GM23338 (cell line): ENCODE data around the gene PIK3IP1. TPM values are rescaled to one million over a fixed set of nuclear protein-coding genes. Genes with fewer than 3 reads are reported as not detected.
A peak's percentile ranks its signal among the peaks of the same experiment; 100 is the strongest.

Experiments used
- ATAC-seq: fragments of 200-7000 bp; cut with Tn5 transposase; 3 replicates; pipeline ENCODE4 v1.9.1; 2020
- DNase-seq: peaks from one replicate; pipeline ENCODE4 v3.0.0-alpha.2; 2015; ENCODE audit warnings: low spot score
- H2AFZ ChIP-seq: fragments of 200-600 bp; sonication (generic); 2 replicates; pipeline ENCODE4 v1.8.0; 2016; ENCODE audit warnings: antibody characterized with exemption, mild to moderate bottlenecking, moderate library complexity
- H3F3A ChIP-seq: fragments of 200-600 bp; sonication (generic); replicated peaks from 2 replicates; pipeline ENCODE4 v1.8.0; 2017; ENCODE audit warnings: antibody characterized with exemption, mixed run types, low read depth
- H3K27ac ChIP-seq: fragments of 200-600 bp; sonication (generic); 2 replicates; pipeline ENCODE4 v1.6.1; 2016; ENCODE audit warnings: low read depth
- H3K27me3 ChIP-seq: fragments of 200-600 bp; sonication (generic); 2 replicates; pipeline ENCODE4 v1.8.0; 2016; ENCODE audit warnings: mild to moderate bottlenecking, mixed run types, moderate library complexity; ENCODE audit not compliant: insufficient read depth
- H3K36me3 ChIP-seq: fragments of 200-600 bp; sonication (generic); 2 replicates; pipeline ENCODE4 v1.8.0; 2016; ENCODE audit warnings: mild to moderate bottlenecking; ENCODE audit not compliant: insufficient read depth
- H3K4me1 ChIP-seq: fragments of 200-600 bp; sonication (generic); 2 replicates; pipeline ENCODE4 v1.8.0; 2016; ENCODE audit warnings: mild to moderate bottlenecking, moderate library complexity; ENCODE audit not compliant: insufficient read depth
- H3K4me2 ChIP-seq: fragments of 200-600 bp; sonication (generic); 2 replicates; pipeline ENCODE4 v1.7.1; 2017; ENCODE audit warnings: mixed run types
- H3K4me3 ChIP-seq: fragments of 200-600 bp; sonication (generic); 2 replicates; pipeline ENCODE4 v1.6.1; 2016; ENCODE audit warnings: mixed run types
- H3K79me2 ChIP-seq: fragments of 200-600 bp; sonication (generic); replicated peaks from 2 replicates; pipeline ENCODE4 v1.8.0; 2017; ENCODE audit warnings: mild to moderate bottlenecking; ENCODE audit not compliant: insufficient read depth
- H3K9me2 ChIP-seq: fragments of 200-600 bp; sonication (generic); 2 replicates; pipeline ENCODE4 v1.8.0; 2017; ENCODE audit not compliant: insufficient read depth
- H4K20me1 ChIP-seq: fragments of 200-600 bp; sonication (generic); replicated peaks from 2 replicates; pipeline ENCODE4 v1.8.0; 2017; ENCODE audit warnings: mild to moderate bottlenecking; ENCODE audit not compliant: insufficient read depth
- H3K27ac Mint-ChIP-seq: 2 replicates; pipeline ENCODE4 v1.8.0; 2020; ENCODE audit warnings: inconsistent platforms, mild to moderate bottlenecking, moderate library complexity, mixed read lengths
- H3K27me3 Mint-ChIP-seq: 3 replicates; pipeline ENCODE4 v1.8.0; 2022; ENCODE audit warnings: low read depth, mild to moderate bottlenecking, moderate library complexity, mixed read lengths, inconsistent platforms; ENCODE audit not compliant: insufficient read depth, poor library complexity
- H3K36me3 Mint-ChIP-seq: 3 replicates; pipeline ENCODE4 v1.8.0; 2021; ENCODE audit warnings: low read depth, mild to moderate bottlenecking, inconsistent platforms, moderate library complexity, mixed read lengths
- H3K4me1 Mint-ChIP-seq: 3 replicates; pipeline ENCODE4 v1.8.0; 2020; ENCODE audit warnings: mild to moderate bottlenecking, inconsistent platforms, mixed read lengths
- H3K4me3 Mint-ChIP-seq: 3 replicates; pipeline ENCODE4 v1.8.0; 2021; ENCODE audit warnings: moderate library complexity, mild to moderate bottlenecking, inconsistent platforms, mixed read lengths
- H3K9me3 Mint-ChIP-seq: 3 replicates; pipeline ENCODE4 v1.8.0; 2020; ENCODE audit warnings: moderate library complexity, mild to moderate bottlenecking, inconsistent platforms, mixed read lengths
- CREB1 ChIP-seq: fragments of 250-450 bp; sonication (Bioruptor Pico); IDR thresholded peaks from 2 replicates; pipeline ENCODE4 v1.5.0; 2020; ENCODE audit warnings: low read depth, mild to moderate bottlenecking, moderate library complexity
- EZH2 ChIP-seq: fragments of 200-600 bp; sonication (generic); IDR thresholded peaks from one replicate; pipeline ENCODE4 v1.8.0; 2017; ENCODE audit warnings: antibody characterized with exemption, mild to moderate bottlenecking, low read depth; ENCODE audit not compliant: unreplicated experiment
- EZH2phosphoT487 ChIP-seq: fragments of 200-600 bp; sonication (generic); IDR thresholded peaks from one replicate; pipeline ENCODE4 v1.8.1; 2018; ENCODE audit warnings: antibody characterized with exemption; ENCODE audit not compliant: unreplicated experiment
- JUNB ChIP-seq: IDR thresholded peaks from one replicate; pipeline ENCODE4 v1.6.1; 2016; ENCODE audit warnings: antibody characterized with exemption; ENCODE audit not compliant: unreplicated experiment
- NANOG ChIP-seq: IDR thresholded peaks from 2 replicates; pipeline ENCODE4 v1.6.1; 2016; ENCODE audit warnings: antibody characterized with exemption, borderline replicate concordance
- POLR2AphosphoS5 ChIP-seq: IDR thresholded peaks from 2 replicates; pipeline ENCODE4 v1.6.1; 2016; ENCODE audit warnings: antibody characterized with exemption, low read depth
- long read RNA-seq: library from polyadenylated mRNA; unstranded; transcript quantifications from one replicate; pipeline ENCODE4 v2.0.0, GENCODE V29; 2020; ENCODE audit not compliant: unreplicated experiment
- polyA plus RNA-seq: library from polyadenylated mRNA; unstranded; fragments of >200 nt; fragmentation: Nextera tagmentation; extraction: Ambion mirVana; gene quantifications from 2 replicates; pipeline ENCODE4 v1.2.1, GENCODE V29; 2016
- total RNA-seq: library from RNA; depleted of rRNA; stranded (reverse); fragments of >200 nt; shearing (Covaris generic); gene quantifications from 2 replicates; pipeline ENCODE4 v1.2.3, GENCODE V29; 2014; rRNA removed
- TF ChIP-seq, protein P1 (sequence below): IDR thresholded peaks from 2 replicates; pipeline ENCODE4 v1.6.1; 2016; ENCODE audit warnings: antibody characterized with exemption
- TF ChIP-seq, protein P2 (sequence below), 2 experiments: fragments of 200-600 bp in 1 of 2; sonication (generic) in 1 of 2; conservative IDR thresholded peaks; 2 replicates each; pipeline versions ENCODE4 v1.5.1 to v1.6.1; 2016 to 2017; ENCODE audit warnings: antibody characterized with exemption in 2 of 2, low read depth in 2 of 2, mild to moderate bottlenecking in 2 of 2, moderate library complexity in 1 of 2

The PIK3IP1 gene, protein sequence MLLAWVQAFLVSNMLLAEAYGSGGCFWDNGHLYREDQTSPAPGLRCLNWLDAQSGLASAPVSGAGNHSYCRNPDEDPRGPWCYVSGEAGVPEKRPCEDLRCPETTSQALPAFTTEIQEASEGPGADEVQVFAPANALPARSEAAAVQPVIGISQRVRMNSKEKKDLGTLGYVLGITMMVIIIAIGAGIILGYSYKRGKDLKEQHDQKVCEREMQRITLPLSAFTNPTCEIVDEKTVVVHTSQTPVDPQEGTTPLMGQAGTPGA
- total RNA-seq, result 1.6 and 2.2 TPM in 2 replicates
- 1.1 and 1.5 TPM in 2 replicates for polyA plus RNA-seq
- long read RNA-seq, partial matches to known transcripts, result 0 of 1 reads
- long read RNA-seq, other reads (novel, unspliced or antisense), result 0 of 1 reads

DNA sequence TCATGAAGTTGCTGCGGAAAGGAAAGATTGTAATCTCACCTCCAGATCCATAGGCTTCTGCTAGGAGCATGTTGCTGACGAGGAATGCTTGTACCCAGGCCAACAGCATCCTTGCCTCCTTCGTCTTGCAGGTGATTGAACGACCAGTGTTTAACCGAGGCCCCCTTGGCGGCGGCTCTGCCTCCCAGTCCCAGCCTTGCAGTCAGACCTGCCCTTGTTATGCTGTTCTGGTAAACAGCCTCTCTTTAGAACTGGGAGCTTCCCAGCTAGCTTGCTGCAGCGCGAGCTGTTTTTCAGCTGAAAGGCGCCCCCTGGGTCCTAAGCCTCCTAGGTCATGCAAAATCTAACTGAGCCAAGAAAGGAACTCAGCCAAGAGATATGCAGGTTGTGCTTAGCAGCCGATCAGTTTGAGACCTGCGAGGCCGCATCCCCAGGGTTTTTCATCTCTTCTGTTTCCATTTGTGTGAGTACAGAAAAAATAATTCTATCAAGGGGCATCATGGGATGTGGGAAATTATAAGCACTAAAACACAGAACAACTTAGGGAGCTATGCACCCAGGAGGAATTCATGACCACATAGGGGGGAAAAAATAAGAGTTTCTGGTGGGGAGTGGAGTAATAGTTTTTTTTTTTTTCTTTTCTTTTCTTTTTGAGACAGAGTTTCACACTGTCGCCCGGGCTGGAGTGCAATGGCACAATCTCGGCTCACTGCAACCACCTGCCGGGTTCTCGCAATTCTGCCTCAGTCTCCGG lies at the start of gene PIK3IP1:
Gene PIK3IP1, minus strand, starts transcription at position 253 of the 754 bp plus-strand sequence. Its CDS starts 144 bp downstream, at position 109.
- ATAC-seq, result peak; percentile 78
- DNase-seq, result peak; percentile 98
- H3K4me1 Mint-ChIP-seq, result peaks cover 19% of the 10 kb centered on the region
- no peaks in the 10 kb centered on the region for H3K9me2 ChIP-seq
- no peaks in the 10 kb centered on the region for H3K9me3 Mint-ChIP-seq
- peaks cover 8% of the 10 kb centered on the region; the same call in 1 of the 2 replicates for H3F3A ChIP-seq
- no peak within 1 kb of the TSS for H3K27ac ChIP-seq
- peak within 1 kb of the TSS; percentile 57 for H3K4me3 ChIP-seq
- H3K27me3 Mint-ChIP-seq, result peaks cover 19% of the 10 kb centered on the region
- peaks cover 26% of the 10 kb centered on the region for H3K27me3 ChIP-seq
- no peaks in the 10 kb centered on the region for H3K36me3 ChIP-seq
- TF ChIP-seq, protein P1, sequence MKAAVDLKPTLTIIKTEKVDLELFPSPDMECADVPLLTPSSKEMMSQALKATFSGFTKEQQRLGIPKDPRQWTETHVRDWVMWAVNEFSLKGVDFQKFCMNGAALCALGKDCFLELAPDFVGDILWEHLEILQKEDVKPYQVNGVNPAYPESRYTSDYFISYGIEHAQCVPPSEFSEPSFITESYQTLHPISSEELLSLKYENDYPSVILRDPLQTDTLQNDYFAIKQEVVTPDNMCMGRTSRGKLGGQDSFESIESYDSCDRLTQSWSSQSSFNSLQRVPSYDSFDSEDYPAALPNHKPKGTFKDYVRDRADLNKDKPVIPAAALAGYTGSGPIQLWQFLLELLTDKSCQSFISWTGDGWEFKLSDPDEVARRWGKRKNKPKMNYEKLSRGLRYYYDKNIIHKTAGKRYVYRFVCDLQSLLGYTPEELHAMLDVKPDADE, result peak; percentile 42; the same call in 1 of the 2 replicates
- peak; percentile 3 for TF ChIP-seq JUNB
- TF ChIP-seq CREB1 (CRISPR knock-in tag), result peak; percentile 36; the same call in 1 of the 2 replicates
- no peak for TF ChIP-seq EZH2phosphoT487
- TF ChIP-seq, protein P2, sequence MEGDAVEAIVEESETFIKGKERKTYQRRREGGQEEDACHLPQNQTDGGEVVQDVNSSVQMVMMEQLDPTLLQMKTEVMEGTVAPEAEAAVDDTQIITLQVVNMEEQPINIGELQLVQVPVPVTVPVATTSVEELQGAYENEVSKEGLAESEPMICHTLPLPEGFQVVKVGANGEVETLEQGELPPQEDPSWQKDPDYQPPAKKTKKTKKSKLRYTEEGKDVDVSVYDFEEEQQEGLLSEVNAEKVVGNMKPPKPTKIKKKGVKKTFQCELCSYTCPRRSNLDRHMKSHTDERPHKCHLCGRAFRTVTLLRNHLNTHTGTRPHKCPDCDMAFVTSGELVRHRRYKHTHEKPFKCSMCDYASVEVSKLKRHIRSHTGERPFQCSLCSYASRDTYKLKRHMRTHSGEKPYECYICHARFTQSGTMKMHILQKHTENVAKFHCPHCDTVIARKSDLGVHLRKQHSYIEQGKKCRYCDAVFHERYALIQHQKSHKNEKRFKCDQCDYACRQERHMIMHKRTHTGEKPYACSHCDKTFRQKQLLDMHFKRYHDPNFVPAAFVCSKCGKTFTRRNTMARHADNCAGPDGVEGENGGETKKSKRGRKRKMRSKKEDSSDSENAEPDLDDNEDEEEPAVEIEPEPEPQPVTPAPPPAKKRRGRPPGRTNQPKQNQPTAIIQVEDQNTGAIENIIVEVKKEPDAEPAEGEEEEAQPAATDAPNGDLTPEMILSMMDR (conservative IDR thresholded peaks at IDR 0.05; ENCODE audit: low read depth in 2 of 2), result peak; percentile 23 to 50; a peak in 3 of 4 replicates
- peak; percentile 51 for TF ChIP-seq POLR2AphosphoS5
- no peak for TF ChIP-seq NANOG
- H3K36me3 Mint-ChIP-seq, result no peaks in the 10 kb centered on the region
- H3K79me2 ChIP-seq, result no peaks in the 10 kb centered on the region
- no peak within 1 kb of the TSS for H3K27ac Mint-ChIP-seq
- peak within 1 kb of the TSS; percentile 79 for H3K4me2 ChIP-seq
- H4K20me1 ChIP-seq, result no peaks in the 10 kb centered on the region
- H3K4me1 ChIP-seq, result 0 out of 2 replicates have a peak, but pooled peaks cover 8% of the 10 kb centered on the region
- H3K4me3 Mint-ChIP-seq, result peak within 1 kb of the TSS; percentile 82
- peak within 1 kb of the TSS; percentile 45; the same call in 1 of the 2 replicates for H2AFZ ChIP-seq

DNA sequence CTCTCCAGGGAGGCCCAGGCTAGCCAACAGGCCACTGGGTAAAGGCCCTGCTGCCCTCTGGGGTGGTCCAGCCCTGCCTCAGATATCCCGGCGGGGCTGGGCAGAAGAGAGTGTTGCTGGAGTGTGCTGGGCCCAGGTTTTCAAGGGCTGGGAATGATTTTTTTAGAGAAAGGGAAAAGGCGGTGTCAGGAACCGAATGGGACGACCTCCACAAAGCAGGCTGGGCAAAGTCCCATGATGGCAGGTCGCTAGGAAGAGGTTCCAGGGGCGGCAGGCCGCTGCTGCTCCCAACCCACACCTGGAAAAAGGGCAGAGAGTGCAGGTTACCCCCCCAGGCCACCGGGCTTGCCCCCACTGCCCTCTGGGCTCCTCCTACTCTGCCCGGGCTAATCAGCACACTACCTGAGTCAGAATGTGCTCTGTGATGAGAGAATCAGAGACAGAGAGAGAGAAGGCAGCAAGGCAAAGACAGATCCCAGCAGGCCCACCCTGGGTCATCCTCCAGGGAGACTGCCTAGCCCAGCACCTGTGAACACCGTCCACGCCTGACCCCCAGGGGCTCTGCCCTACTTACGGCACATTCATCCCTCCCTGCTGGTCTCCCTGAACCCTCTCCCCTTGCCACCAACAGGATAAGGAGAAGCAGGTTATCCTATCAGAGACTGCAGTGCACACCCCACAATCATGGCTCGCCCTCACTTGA lies 49.2 kb upstream of the PIK3IP1 start:
- Histone ChIP-seq H4K20me1 (peaks cover 27% of the 10 kb centered on the region), H3K36me3 (peaks cover 8% of the 10 kb centered on the region; the same call in 1 of the 2 replicates), H3K27me3 (no peaks in the 10 kb centered on the region), H3F3A (peaks cover 5% of the 10 kb centered on the region), H3K4me2 (peak overlapping the region; percentile 88), H3K79me2 (peaks cover 58% of the 10 kb centered on the region), H3K27ac (peak overlapping the region; percentile 96), H3K4me3 (peak overlapping the region; percentile 95; the same call in 1 of the 2 replicates), H3K4me1 (peaks cover 28% of the 10 kb centered on the region), H3K9me2 (no peaks in the 10 kb centered on the region), H2AFZ (no peak overlapping the region)
- ATAC-seq, result no peak
- DNase-seq, result no peak
- H3K9me3 Mint-ChIP-seq, result no peaks in the 10 kb centered on the region
- H3K27me3 Mint-ChIP-seq, result peaks cover 33% of the 10 kb centered on the region
- no peak for TF ChIP-seq EZH2
- TF ChIP-seq, protein P2 (conservative IDR thresholded peaks at IDR 0.05; ENCODE audit: low read depth in 2 of 2), result no peak
- H3K27ac Mint-ChIP-seq, result peak overlapping the region; percentile 67
- peaks cover 58% of the 10 kb centered on the region for H3K4me1 Mint-ChIP-seq
- H3K4me3 Mint-ChIP-seq, result peak overlapping the region; percentile 88
- peaks cover 88% of the 10 kb centered on the region for H3K36me3 Mint-ChIP-seq
